ENCODE results near the gene MRNIP.

GRCh38 chr5:179798771-179799643, 59.6 kb downstream of the MRNIP start:
- TF ChIP-seq CTCF (IDR thresholded peaks at IDR 0.05; ENCODE audit: low read depth, low read length, missing input control), result no peak
- TF ChIP-seq YY1 (IDR thresholded peaks at IDR 0.05), result no peak
- no peak for TF ChIP-seq GABPA (IDR thresholded peaks at IDR 0.05 in 1 of 2, conservative IDR thresholded peaks at IDR 0.05 in 1 of 2)
- TF ChIP-seq, protein P1, sequence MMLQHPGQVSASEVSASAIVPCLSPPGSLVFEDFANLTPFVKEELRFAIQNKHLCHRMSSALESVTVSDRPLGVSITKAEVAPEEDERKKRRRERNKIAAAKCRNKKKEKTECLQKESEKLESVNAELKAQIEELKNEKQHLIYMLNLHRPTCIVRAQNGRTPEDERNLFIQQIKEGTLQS (IDR thresholded peaks at IDR 0.05), result no peak
- TF ChIP-seq MAX (IDR thresholded peaks at IDR 0.05), result no peak
- TF ChIP-seq, protein P2, sequence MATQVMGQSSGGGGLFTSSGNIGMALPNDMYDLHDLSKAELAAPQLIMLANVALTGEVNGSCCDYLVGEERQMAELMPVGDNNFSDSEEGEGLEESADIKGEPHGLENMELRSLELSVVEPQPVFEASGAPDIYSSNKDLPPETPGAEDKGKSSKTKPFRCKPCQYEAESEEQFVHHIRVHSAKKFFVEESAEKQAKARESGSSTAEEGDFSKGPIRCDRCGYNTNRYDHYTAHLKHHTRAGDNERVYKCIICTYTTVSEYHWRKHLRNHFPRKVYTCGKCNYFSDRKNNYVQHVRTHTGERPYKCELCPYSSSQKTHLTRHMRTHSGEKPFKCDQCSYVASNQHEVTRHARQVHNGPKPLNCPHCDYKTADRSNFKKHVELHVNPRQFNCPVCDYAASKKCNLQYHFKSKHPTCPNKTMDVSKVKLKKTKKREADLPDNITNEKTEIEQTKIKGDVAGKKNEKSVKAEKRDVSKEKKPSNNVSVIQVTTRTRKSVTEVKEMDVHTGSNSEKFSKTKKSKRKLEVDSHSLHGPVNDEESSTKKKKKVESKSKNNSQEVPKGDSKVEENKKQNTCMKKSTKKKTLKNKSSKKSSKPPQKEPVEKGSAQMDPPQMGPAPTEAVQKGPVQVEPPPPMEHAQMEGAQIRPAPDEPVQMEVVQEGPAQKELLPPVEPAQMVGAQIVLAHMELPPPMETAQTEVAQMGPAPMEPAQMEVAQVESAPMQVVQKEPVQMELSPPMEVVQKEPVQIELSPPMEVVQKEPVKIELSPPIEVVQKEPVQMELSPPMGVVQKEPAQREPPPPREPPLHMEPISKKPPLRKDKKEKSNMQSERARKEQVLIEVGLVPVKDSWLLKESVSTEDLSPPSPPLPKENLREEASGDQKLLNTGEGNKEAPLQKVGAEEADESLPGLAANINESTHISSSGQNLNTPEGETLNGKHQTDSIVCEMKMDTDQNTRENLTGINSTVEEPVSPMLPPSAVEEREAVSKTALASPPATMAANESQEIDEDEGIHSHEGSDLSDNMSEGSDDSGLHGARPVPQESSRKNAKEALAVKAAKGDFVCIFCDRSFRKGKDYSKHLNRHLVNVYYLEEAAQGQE (IDR thresholded peaks at IDR 0.05), result no peak
- no peak for TF ChIP-seq SP1 (IDR thresholded peaks at IDR 0.05)
- no peak for TF ChIP-seq RAD21 (IDR thresholded peaks at IDR 0.05)
- no peak for TF ChIP-seq EGR1 (IDR thresholded peaks at IDR 0.05; ENCODE audit: low read depth in 2 of 2)
- no peak for TF ChIP-seq TAF1 (conservative IDR thresholded peaks at IDR 0.05)
- no peak for TF ChIP-seq NR2F2 (IDR thresholded peaks at IDR 0.05)
